ENCODE results near the gene PHF2.

The PHF2 gene

GRCh38 chr9:93644397-93645088 is 68.2 kb downstream of the PHF2 start:
- Histone ChIP-seq H3K27ac (replicated peaks) (no peak overlapping the region), H3K27me3 (ENCODE audit: insufficient read depth, poor library complexity, severe bottlenecking) (no peaks in the 10 kb centered on the region), H3K4me3 (replicated peaks; ENCODE audit: insufficient read depth, low read length) (no peak overlapping the region)
- no peak for DNase-seq (ENCODE audit: low read depth in 1 of 2, low spot score in 1 of 2)
- TF ChIP-seq GABPA (IDR thresholded peaks at IDR 0.05; ENCODE audit: low read depth) (no peak), REST (IDR thresholded peaks at IDR 0.05; ENCODE audit: insufficient replicate concordance, low read depth) (no peak), SPI1 (IDR thresholded peaks at IDR 0.05; ENCODE audit: borderline replicate concordance, low read depth) (no peak), CTCF (IDR thresholded peaks at IDR 0.05; ENCODE audit: insufficient read depth, low read length) (no peak), POLR2AphosphoS5 (IDR thresholded peaks at IDR 0.05; ENCODE audit: low read depth) (no peak)

- no peak overlapping the region for H3K4me3 ChIP-seq (replicated peaks; ENCODE audit: insufficient read depth, low read length)
- TF ChIP-seq GABPA (IDR thresholded peaks at IDR 0.05; ENCODE audit: low read depth) (no peak), SPI1 (IDR thresholded peaks at IDR 0.05; ENCODE audit: borderline replicate concordance, low read depth) (no peak), REST (IDR thresholded peaks at IDR 0.05; ENCODE audit: insufficient replicate concordance, low read depth) (no peak), CTCF (IDR thresholded peaks at IDR 0.05; ENCODE audit: insufficient read depth, low read length) (no peak), POLR2AphosphoS5 (IDR thresholded peaks at IDR 0.05; ENCODE audit: low read depth) (no peak)
- no peaks in the 10 kb centered on the region for H3K27me3 ChIP-seq (ENCODE audit: insufficient read depth, poor library complexity, severe bottlenecking)
- H3K27ac ChIP-seq (replicated peaks), result no peak overlapping the region
- no peak for DNase-seq (ENCODE audit: low read depth in 1 of 2, low spot score in 1 of 2)
These were observed 68.9 kb downstream of the PHF2 start for GRCh38 chr9:93645149-93645889.

- Histone ChIP-seq H3K4me3 (replicated peaks; ENCODE audit: insufficient read depth, low read length) (no peak overlapping the region), H3K27ac (replicated peaks) (no peak overlapping the region), H3K27me3 (ENCODE audit: insufficient read depth, poor library complexity, severe bottlenecking) (no peaks in the 10 kb centered on the region)
- TF ChIP-seq REST (IDR thresholded peaks at IDR 0.05; ENCODE audit: insufficient replicate concordance, low read depth) (no peak), GABPA (IDR thresholded peaks at IDR 0.05; ENCODE audit: low read depth) (no peak), CTCF (IDR thresholded peaks at IDR 0.05; ENCODE audit: insufficient read depth, low read length) (no peak), POLR2AphosphoS5 (IDR thresholded peaks at IDR 0.05; ENCODE audit: low read depth) (no peak), SPI1 (IDR thresholded peaks at IDR 0.05; ENCODE audit: borderline replicate concordance, low read depth) (no peak)
- no peak for DNase-seq (ENCODE audit: low read depth in 1 of 2, low spot score in 1 of 2)
These were observed 69.7 kb downstream of the PHF2 start for GRCh38 chr9:93645921-93646639.
